ENCODE measurements around the gene ZWILCH.
"Not testable (repeated sequence)": the region's sequence is repeated elsewhere in the genome, so short reads cannot be mapped to it uniquely, and the experiment has no call there.

Gene ZWILCH

GRCh38 chr15:66587020-66587419 lies 81.9 kb downstream of the ZWILCH start:
- DNase-seq, result no peak

GRCh38 chr15:66587749-66588148 lies 82.6 kb downstream of the ZWILCH start:
- no peak for DNase-seq

- no peak for DNase-seq
These were observed 83.4 kb downstream of the ZWILCH start for GRCh38 chr15:66588537-66588936.

GRCh38 chr15:66588971-66589370 lies 83.8 kb downstream of the ZWILCH start:
- no peak for DNase-seq

GRCh38 chr15:66589429-66589828 lies 84.3 kb downstream of the ZWILCH start:
- DNase-seq, result not testable (repeated sequence)

- no peak for DNase-seq
These were observed 85.3 kb downstream of the ZWILCH start for GRCh38 chr15:66590435-66590834.

- DNase-seq, result no peak
These were observed 86.3 kb downstream of the ZWILCH start for GRCh38 chr15:66591322-66591862.

GRCh38 chr15:66592505-66593218 lies 87.5 kb downstream of the ZWILCH start:
- DNase-seq, result no peak

GRCh38 chr15:66593219-66593780 lies 88.2 kb downstream of the ZWILCH start:
- DNase-seq, result no peak

- DNase-seq, result no peak
These were observed 89.2 kb downstream of the ZWILCH start for GRCh38 chr15:66594344-66594743.

- no peak for DNase-seq
These were observed 89.7 kb downstream of the ZWILCH start for GRCh38 chr15:66594836-66595235.

GRCh38 chr15:66595332-66595731 lies 90.2 kb downstream of the ZWILCH start:
- DNase-seq, result no peak

- no peak for DNase-seq
These were observed 90.9 kb downstream of the ZWILCH start for GRCh38 chr15:66595931-66596545.

GRCh38 chr15:66598095-66598815 lies 93.1 kb downstream of the ZWILCH start:
- DNase-seq, result no peak

Data from NCI-H1105 (cell line).